GM21737 (cell line): ENCODE data around the gene BTNL3.
A peak's percentile ranks its signal among the peaks of the same experiment; 100 is the strongest.
"Not testable (repeated sequence)": the region's sequence is repeated elsewhere in the genome, so short reads cannot be mapped to it uniquely, and the experiment has no call there.

Experiments
- ATAC-seq: cut with Tn5 transposase; IDR thresholded peaks from one replicate; pipeline ENCODE4 v1.9.1; 2021; ENCODE audit warnings: mild to moderate bottlenecking, moderate library complexity; ENCODE audit not compliant: unreplicated experiment

BTNL3 gene

GRCh38 chr5:180988592-180988991 lies at the start of gene BTNL3:
TSS of gene BTNL3 (plus strand) at chr5:180988846. CDS start at chr5:180989029, 183 bp downstream.
- no peak for ATAC-seq

GRCh38 chr5:180950291-180950949 lies 38.2 kb upstream of the BTNL3 start:
- no peak for ATAC-seq

- ATAC-seq = no peak
Measured at GRCh38 chr5:180959661-180960060, 29.0 kb upstream of the BTNL3 start.

GRCh38 chr5:180960209-180960608 lies 28.4 kb upstream of the BTNL3 start:
- no peak for ATAC-seq

- no peak for ATAC-seq
Measured at GRCh38 chr5:180969406-180969805, 19.2 kb upstream of the BTNL3 start.

- ATAC-seq = no peak
Measured at GRCh38 chr5:180970336-180970735, 18.3 kb upstream of the BTNL3 start.

- no peak for ATAC-seq
Measured at GRCh38 chr5:180970875-180971274, 17.8 kb upstream of the BTNL3 start.

- ATAC-seq = peak; percentile 13
Measured at GRCh38 chr5:180974612-180975315, 13.9 kb upstream of the BTNL3 start.

GRCh38 chr5:180975338-180975737 lies 13.3 kb upstream of the BTNL3 start:
- peak; percentile 88 for ATAC-seq

- no peak for ATAC-seq
Measured at GRCh38 chr5:180976518-180976917, 12.1 kb upstream of the BTNL3 start.

GRCh38 chr5:180977852-180978251 lies 10.8 kb upstream of the BTNL3 start:
- ATAC-seq = no peak

- ATAC-seq = no peak
Measured at GRCh38 chr5:180982008-180982741, 6.5 kb upstream of the BTNL3 start.

GRCh38 chr5:180988016-180988415 lies 630 bp upstream of the BTNL3 start:
- no peak for ATAC-seq

- no peak for ATAC-seq
Measured at GRCh38 chr5:180990086-180990881, 1.6 kb downstream of the BTNL3 start.

- ATAC-seq = no peak
Measured at GRCh38 chr5:180990882-180991242, 2.2 kb downstream of the BTNL3 start.

GRCh38 chr5:181001947-181002346 lies 13.3 kb downstream of the BTNL3 start:
- no peak for ATAC-seq

- ATAC-seq = no peak
Measured at GRCh38 chr5:181005791-181006190, 17.1 kb downstream of the BTNL3 start.

- ATAC-seq = no peak
Measured at GRCh38 chr5:181008136-181008535, 19.5 kb downstream of the BTNL3 start.

- not testable (repeated sequence) for ATAC-seq
Measured at GRCh38 chr5:181010018-181010417, 21.4 kb downstream of the BTNL3 start.

GRCh38 chr5:181014654-181015053 lies 26.0 kb downstream of the BTNL3 start:
- ATAC-seq = not testable (repeated sequence)

GRCh38 chr5:181017448-181017847 lies 28.8 kb downstream of the BTNL3 start:
- not testable (repeated sequence) for ATAC-seq
